Right atrium auricular region (tissue), 2 donors: ENCODE results near the gene CLDN19. TPM values are rescaled to one million over a fixed set of nuclear protein-coding genes. Genes with fewer than 3 reads are reported as not detected.

Source experiments
- DNase-seq: peaks from one replicate; pipeline ENCODE4 v3.0.0-alpha.2; 2019; ENCODE audit warnings: low spot score
- H3K27ac ChIP-seq, 2 donors: fragments of 200-600 bp; sonication (generic); 1 replicate in 1 of 2; 2 replicates in 1 of 2; pipeline ENCODE4 v1.5.1; 2016 to 2019
- H3K27me3 ChIP-seq, 2 donors: fragments of 200-600 bp; sonication (generic); one replicate each; pipeline versions ENCODE4 v1.5.1 to v1.6.0; 2017 to 2019
- H3K36me3 ChIP-seq: fragments of 200-600 bp; sonication (generic); one replicate; pipeline ENCODE4 v1.5.1; 2016
- H3K4me1 ChIP-seq, 2 donors: fragments of 200-600 bp; sonication (generic); one replicate each; pipeline versions ENCODE4 v1.5.1 to v1.6.0; 2017 to 2019
- H3K4me3 ChIP-seq, 2 donors: fragments of 200-600 bp; sonication (generic); 1 replicate in 1 of 2; 2 replicates in 1 of 2; pipeline ENCODE4 v1.5.1; 2017 to 2019; ENCODE audit warnings: mild to moderate bottlenecking in 1 of 2, moderate library complexity in 1 of 2
- H3K9me3 ChIP-seq, 2 donors: fragments of 200-600 bp; sonication (generic); one replicate each; pipeline ENCODE4 v1.5.1; 2019
- total RNA-seq, 2 donors: library from RNA; depleted of rRNA; stranded (reverse); fragments of >200 nt; gene quantifications; one replicate each; pipeline ENCODE4 v1.1.0, GENCODE V29; 2016
- TF ChIP-seq, protein P1 (sequence below), 2 donors: fragments of 200-600 bp; sonication (generic); IDR thresholded peaks; one replicate each; pipeline ENCODE4 v1.5.1; 2019; ENCODE audit warnings: antibody characterized with exemption in 2 of 2

Gene CLDN19
- total RNA-seq, 2 donors from 2014 or later, result 0.28 TPM; not detected in 1

- TF ChIP-seq, protein P1, sequence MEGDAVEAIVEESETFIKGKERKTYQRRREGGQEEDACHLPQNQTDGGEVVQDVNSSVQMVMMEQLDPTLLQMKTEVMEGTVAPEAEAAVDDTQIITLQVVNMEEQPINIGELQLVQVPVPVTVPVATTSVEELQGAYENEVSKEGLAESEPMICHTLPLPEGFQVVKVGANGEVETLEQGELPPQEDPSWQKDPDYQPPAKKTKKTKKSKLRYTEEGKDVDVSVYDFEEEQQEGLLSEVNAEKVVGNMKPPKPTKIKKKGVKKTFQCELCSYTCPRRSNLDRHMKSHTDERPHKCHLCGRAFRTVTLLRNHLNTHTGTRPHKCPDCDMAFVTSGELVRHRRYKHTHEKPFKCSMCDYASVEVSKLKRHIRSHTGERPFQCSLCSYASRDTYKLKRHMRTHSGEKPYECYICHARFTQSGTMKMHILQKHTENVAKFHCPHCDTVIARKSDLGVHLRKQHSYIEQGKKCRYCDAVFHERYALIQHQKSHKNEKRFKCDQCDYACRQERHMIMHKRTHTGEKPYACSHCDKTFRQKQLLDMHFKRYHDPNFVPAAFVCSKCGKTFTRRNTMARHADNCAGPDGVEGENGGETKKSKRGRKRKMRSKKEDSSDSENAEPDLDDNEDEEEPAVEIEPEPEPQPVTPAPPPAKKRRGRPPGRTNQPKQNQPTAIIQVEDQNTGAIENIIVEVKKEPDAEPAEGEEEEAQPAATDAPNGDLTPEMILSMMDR (IDR thresholded peaks at IDR 0.05), result peak; percentile 19 to 57
- no peaks in the 10 kb centered on the region for H3K9me3 ChIP-seq
- no peaks in the 10 kb centered on the region for H3K27me3 ChIP-seq
- H3K36me3 ChIP-seq, result peaks cover 7% of the 10 kb centered on the region
- DNase-seq, result no peak
- H3K4me1 ChIP-seq, result peaks cover 0 to 42% of the 10 kb centered on the region in 2 donors
- peak overlapping the region; percentile 90 to 94 for H3K4me3 ChIP-seq
- H3K27ac ChIP-seq, result peak overlapping the region; percentile 90 to 93
These were observed 26.1 kb upstream of the CLDN19 start for GRCh38 chr1:42765832-42766740.

GRCh38 chr1:42765269-42765668 is 25.2 kb upstream of the CLDN19 start:
- H3K36me3 ChIP-seq, result peaks cover 12% of the 10 kb centered on the region
- H3K27ac ChIP-seq, result peak overlapping the region; percentile 90 to 93
- peak overlapping the region; percentile 90 to 94 for H3K4me3 ChIP-seq
- no peak for DNase-seq
- TF ChIP-seq, protein P1 (IDR thresholded peaks at IDR 0.05), result no peak
- no peaks in the 10 kb centered on the region for H3K9me3 ChIP-seq
- H3K4me1 ChIP-seq, result peaks cover 0 to 42% of the 10 kb centered on the region in 2 donors
- no peaks in the 10 kb centered on the region for H3K27me3 ChIP-seq

DNA sequence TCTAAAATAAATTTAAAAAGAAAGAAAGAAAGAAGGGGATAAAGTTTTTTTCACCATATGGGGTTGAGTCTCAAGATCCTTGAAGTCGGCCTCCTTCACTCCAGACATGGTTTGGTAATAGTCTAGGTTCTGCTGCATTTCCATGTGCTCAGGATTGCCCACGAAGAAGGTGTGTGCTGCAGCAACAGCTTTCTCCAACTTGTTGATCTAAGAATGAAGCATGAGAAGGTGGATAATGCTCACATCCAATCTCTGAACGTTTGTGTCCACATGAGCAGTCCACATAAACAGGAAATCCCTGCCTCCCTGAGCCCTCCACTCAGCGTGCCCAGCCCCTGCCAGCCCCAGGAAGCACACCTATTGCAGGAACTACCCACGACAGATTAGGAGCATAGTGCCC is 22.2 kb upstream of the CLDN19 start:
- H3K27ac ChIP-seq, result no peak overlapping the region
- no peaks in the 10 kb centered on the region for H3K27me3 ChIP-seq
- H3K36me3 ChIP-seq, result peaks cover 42% of the 10 kb centered on the region
- H3K4me3 ChIP-seq, result no peak overlapping the region
- no peak for DNase-seq
- TF ChIP-seq, protein P1 (IDR thresholded peaks at IDR 0.05), result no peak
- no peaks in the 10 kb centered on the region for H3K9me3 ChIP-seq
- H3K4me1 ChIP-seq, result peaks cover 0 to 21% of the 10 kb centered on the region in 2 donors

GRCh38 chr1:42761567-42761966 is 21.5 kb upstream of the CLDN19 start:
- Histone ChIP-seq H3K27me3 (no peaks in the 10 kb centered on the region), H3K36me3 (peaks cover 45% of the 10 kb centered on the region), H3K9me3 (no peaks in the 10 kb centered on the region), H3K27ac (no peak overlapping the region), H3K4me3 (no peak overlapping the region), H3K4me1 (peaks cover 0 to 21% of the 10 kb centered on the region in 2 donors)
- TF ChIP-seq, protein P1 (IDR thresholded peaks at IDR 0.05), result no peak
- DNase-seq, result no peak

GRCh38 chr1:42759114-42759513 is 19.1 kb upstream of the CLDN19 start:
- Histone ChIP-seq H3K27ac (no peak overlapping the region), H3K27me3 (no peaks in the 10 kb centered on the region), H3K4me3 (no peak overlapping the region), H3K9me3 (no peaks in the 10 kb centered on the region), H3K36me3 (peaks cover 70% of the 10 kb centered on the region), H3K4me1 (peaks cover 0 to 4% of the 10 kb centered on the region in 2 donors)
- TF ChIP-seq, protein P1 (IDR thresholded peaks at IDR 0.05), result no peak
- DNase-seq, result no peak
